Rectal smooth muscle tissue (tissue), 1 donor: ENCODE measurements around the gene SLAMF1.
"Not testable (repeated sequence)": the region's sequence is repeated elsewhere in the genome, so short reads cannot be mapped to it uniquely, and the experiment has no call there.

Experiments
- H3K27ac ChIP-seq: one replicate; pipeline ENCODE4 v1.7.0; 2013; ENCODE audit warnings: low read depth, low read length, inconsistent platforms
- H3K27me3 ChIP-seq: one replicate; pipeline ENCODE4 v1.7.0; 2013; ENCODE audit warnings: low read length; ENCODE audit not compliant: control insufficient read depth, insufficient read depth
- H3K36me3 ChIP-seq: one replicate; pipeline ENCODE4 v1.7.0; 2013; ENCODE audit warnings: low read length; ENCODE audit not compliant: control insufficient read depth, insufficient read depth
- H3K4me1 ChIP-seq: one replicate; pipeline ENCODE4 v1.7.0; 2013; ENCODE audit warnings: low read length; ENCODE audit not compliant: control insufficient read depth, insufficient read depth
- H3K4me3 ChIP-seq: one replicate; pipeline ENCODE4 v1.7.0; 2013; ENCODE audit warnings: low read length
- H3K9ac ChIP-seq: one replicate; pipeline ENCODE4 v1.7.0; 2013; ENCODE audit warnings: low read length

The SLAMF1 gene

GRCh38 chr1:160588468-160588867, 58.4 kb downstream of the SLAMF1 start:
- Histone ChIP-seq H3K4me1 (no peaks in the 10 kb centered on the region), H3K27ac (no peak overlapping the region), H3K27me3 (no peaks in the 10 kb centered on the region), H3K9ac (no peak overlapping the region), H3K36me3 (no peaks in the 10 kb centered on the region), H3K4me3 (no peak overlapping the region)

- no peaks in the 10 kb centered on the region for H3K4me1 ChIP-seq
- no peak overlapping the region for H3K27ac ChIP-seq
- H3K27me3 ChIP-seq: no peaks in the 10 kb centered on the region
- no peak overlapping the region for H3K4me3 ChIP-seq
- no peak overlapping the region for H3K9ac ChIP-seq
- H3K36me3 ChIP-seq: no peaks in the 10 kb centered on the region
Observed at GRCh38 chr1:160584784-160585183, 62.1 kb downstream of the SLAMF1 start.

- H3K4me3 ChIP-seq, H3K4me1 ChIP-seq, H3K36me3 ChIP-seq, H3K9ac ChIP-seq, H3K27me3 ChIP-seq, H3K27ac ChIP-seq: not testable (repeated sequence)
Observed at GRCh38 chr1:160582976-160583375, 63.9 kb downstream of the SLAMF1 start.

- Histone ChIP-seq H3K27me3 (no peaks in the 10 kb centered on the region), H3K9ac (no peak overlapping the region), H3K36me3 (no peaks in the 10 kb centered on the region), H3K4me1 (no peaks in the 10 kb centered on the region), H3K27ac (no peak overlapping the region), H3K4me3 (no peak overlapping the region)
Observed at GRCh38 chr1:160581961-160582360, 64.9 kb downstream of the SLAMF1 start.

GRCh38 chr1:160580221-160580812, 66.5 kb downstream of the SLAMF1 start:
- H3K36me3 ChIP-seq: no peaks in the 10 kb centered on the region
- H3K9ac ChIP-seq: no peak overlapping the region
- no peaks in the 10 kb centered on the region for H3K4me1 ChIP-seq
- H3K27ac ChIP-seq: no peak overlapping the region
- no peaks in the 10 kb centered on the region for H3K27me3 ChIP-seq
- no peak overlapping the region for H3K4me3 ChIP-seq

GRCh38 chr1:160579216-160579701, 67.6 kb downstream of the SLAMF1 start, which contains the start of gene CD84:
CD84 (minus strand) TSS chr1:160579496; CDS start chr1:160579437, 59 bp downstream.
- Histone ChIP-seq H3K27me3 (no peaks in the 10 kb centered on the region), H3K9ac (no peak within 1 kb of the TSS), H3K4me3 (no peak within 1 kb of the TSS), H3K36me3 (no peaks in the 10 kb centered on the region), H3K27ac (no peak within 1 kb of the TSS), H3K4me1 (no peaks in the 10 kb centered on the region)

GRCh38 chr1:160578525-160579191, 68.2 kb downstream of the SLAMF1 start:
- Histone ChIP-seq H3K4me3 (no peak overlapping the region), H3K27me3 (no peaks in the 10 kb centered on the region), H3K4me1 (no peaks in the 10 kb centered on the region), H3K36me3 (no peaks in the 10 kb centered on the region), H3K9ac (no peak overlapping the region), H3K27ac (no peak overlapping the region)

- H3K4me1 ChIP-seq: no peaks in the 10 kb centered on the region
- H3K27me3 ChIP-seq: no peaks in the 10 kb centered on the region
- no peaks in the 10 kb centered on the region for H3K36me3 ChIP-seq
- H3K9ac ChIP-seq: no peak overlapping the region
- H3K27ac ChIP-seq: no peak overlapping the region
- H3K4me3 ChIP-seq: no peak overlapping the region
Observed at GRCh38 chr1:160578175-160578524, 68.7 kb downstream of the SLAMF1 start.

- no peak overlapping the region for H3K9ac ChIP-seq
- no peak overlapping the region for H3K27ac ChIP-seq
- no peaks in the 10 kb centered on the region for H3K36me3 ChIP-seq
- no peak overlapping the region for H3K4me3 ChIP-seq
- no peaks in the 10 kb centered on the region for H3K4me1 ChIP-seq
- no peaks in the 10 kb centered on the region for H3K27me3 ChIP-seq
Observed at GRCh38 chr1:160577671-160578070, 69.2 kb downstream of the SLAMF1 start.

GRCh38 chr1:160576884-160577283, 70.0 kb downstream of the SLAMF1 start:
- Histone ChIP-seq H3K27ac (no peak overlapping the region), H3K27me3 (no peaks in the 10 kb centered on the region), H3K4me1 (no peaks in the 10 kb centered on the region), H3K9ac (no peak overlapping the region), H3K36me3 (no peaks in the 10 kb centered on the region), H3K4me3 (no peak overlapping the region)

GRCh38 chr1:160576390-160576789, 70.5 kb downstream of the SLAMF1 start:
- H3K36me3 ChIP-seq: no peaks in the 10 kb centered on the region
- H3K27ac ChIP-seq: no peak overlapping the region
- H3K4me3 ChIP-seq: no peak overlapping the region
- H3K27me3 ChIP-seq: no peaks in the 10 kb centered on the region
- H3K9ac ChIP-seq: no peak overlapping the region
- no peaks in the 10 kb centered on the region for H3K4me1 ChIP-seq

GRCh38 chr1:160575112-160575664, 71.7 kb downstream of the SLAMF1 start:
- H3K9ac ChIP-seq: no peak overlapping the region
- H3K36me3 ChIP-seq: no peaks in the 10 kb centered on the region

GRCh38 chr1:160570840-160571239, 76.0 kb downstream of the SLAMF1 start:
- H3K4me1 ChIP-seq: no peaks in the 10 kb centered on the region
- no peak overlapping the region for H3K9ac ChIP-seq
- no peaks in the 10 kb centered on the region for H3K27me3 ChIP-seq
- H3K27ac ChIP-seq: no peak overlapping the region
- no peak overlapping the region for H3K4me3 ChIP-seq
- no peaks in the 10 kb centered on the region for H3K36me3 ChIP-seq

More at GRCh38 chr1:160575112-160575664, 71.7 kb downstream of the SLAMF1 start:
- Histone ChIP-seq H3K4me1 (no peaks in the 10 kb centered on the region), H3K27ac (no peak overlapping the region), H3K4me3 (no peak overlapping the region), H3K27me3 (no peaks in the 10 kb centered on the region)
